ENCODE results near the gene PDZK1IP1. TPM values are rescaled to one million over a fixed set of nuclear protein-coding genes. Genes with fewer than 3 reads are reported as not detected.
A peak's percentile ranks its signal among the peaks of the same experiment; 100 is the strongest.

The PDZK1IP1 gene, protein sequence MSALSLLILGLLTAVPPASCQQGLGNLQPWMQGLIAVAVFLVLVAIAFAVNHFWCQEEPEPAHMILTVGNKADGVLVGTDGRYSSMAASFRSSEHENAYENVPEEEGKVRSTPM
- 10 to 100 TPM in 2 of 3 donors, 1 to 10 TPM in 1; 2.2 to 69.4 (median 42.3) TPM for total RNA-seq

DNA sequence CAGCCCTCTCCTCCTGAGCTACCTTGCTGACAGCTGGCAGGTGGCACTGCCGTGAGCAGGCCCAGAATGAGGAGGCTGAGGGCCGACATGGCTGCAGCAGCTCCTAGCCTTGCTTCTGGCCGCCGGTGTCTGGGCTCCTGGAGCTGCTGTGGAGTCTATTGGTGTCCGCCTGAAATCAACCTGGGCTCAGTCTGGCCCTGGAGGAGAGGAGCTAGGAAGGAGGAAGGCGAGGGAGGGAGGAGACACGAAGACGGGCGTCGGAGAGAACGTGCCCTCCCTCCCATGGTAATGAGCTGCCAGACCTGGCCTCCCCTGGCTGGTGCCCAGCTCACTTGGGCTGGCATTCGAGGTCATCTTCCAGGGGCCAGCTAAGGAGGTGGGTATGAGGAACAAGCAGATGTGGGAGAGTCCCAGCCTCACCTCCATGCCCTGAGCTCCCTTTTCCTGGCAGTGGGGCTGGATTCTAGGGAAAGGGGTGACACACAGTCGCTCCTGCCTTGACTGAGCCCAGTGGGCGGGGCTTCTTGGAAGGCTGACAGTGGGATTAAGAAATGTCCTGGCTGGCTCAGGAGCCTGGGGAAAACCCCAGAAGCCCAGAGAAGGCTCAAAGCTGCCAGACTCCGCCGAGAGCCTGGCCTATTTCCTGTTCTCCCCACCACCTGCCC lies at the start of gene PDZK1IP1:
Gene PDZK1IP1, minus strand, starts transcription at position 193 of the 665 bp plus-strand sequence. Its CDS starts 104 bp downstream, at position 89.
- peak within 1 kb of the TSS in 2 of 3 donors; percentile 35 to 54 for H3K4me3 ChIP-seq
- peak within 1 kb of the TSS; percentile 83 to 88 for H3K27ac ChIP-seq
- intact Hi-C loops (cut with DNase I; ENCODE audit: low total_unique reads) = loop anchor here (10.0 kb wide), 2 partner anchors 55 to 525 kb away; no protein-coding TSS in a partner anchor
- H3K27me3 ChIP-seq = no peaks in the 10 kb centered on the region
- TF ChIP-seq POLR2A (IDR thresholded peaks at IDR 0.05) (no peak), POLR2AphosphoS5 (IDR thresholded peaks at IDR 0.05) (peak; percentile 18 to 65 (median 24))
- no peaks in the 10 kb centered on the region for H3K9me3 ChIP-seq
- H3K36me3 ChIP-seq = no peaks in the 10 kb centered on the region
- H3K4me1 ChIP-seq = peaks cover 7% of the 10 kb centered on the region in 2 donors
- DNase-seq (ENCODE audit: low spot score in 2 of 2) = peak; percentile 82 to 94

DNA sequence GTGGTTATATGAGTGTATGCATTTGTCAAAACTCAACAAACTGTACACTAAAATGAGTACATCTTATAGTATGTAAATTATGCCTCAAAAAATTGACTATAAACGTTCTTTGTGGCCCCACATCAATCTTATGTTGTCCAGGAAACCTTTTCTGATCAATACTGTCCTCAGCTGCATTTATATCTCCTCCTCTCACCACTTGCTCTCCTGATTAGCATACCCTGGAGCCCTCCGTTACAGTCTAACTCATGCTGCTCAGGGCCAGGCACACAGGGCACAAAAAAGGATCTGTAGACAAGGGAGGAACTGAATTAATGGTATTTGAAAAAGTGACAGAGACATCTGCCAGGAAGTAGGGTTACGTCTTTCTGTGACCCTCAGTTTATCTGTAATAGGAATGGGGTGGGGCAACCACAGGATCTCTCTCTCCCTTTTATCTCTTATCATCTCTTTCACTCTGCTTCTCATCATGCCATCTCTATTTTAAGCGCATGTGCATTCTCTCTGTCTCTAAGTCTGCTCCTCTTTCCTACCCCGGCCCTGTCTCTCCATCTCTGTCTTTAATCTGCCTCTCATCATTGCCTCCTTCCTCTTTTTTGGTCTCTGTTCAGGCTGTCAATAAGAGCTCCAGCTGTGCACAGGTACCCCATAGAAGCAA lies 49.2 kb upstream of the PDZK1IP1 start:
- peaks cover 0 to 20% of the 10 kb centered on the region in 2 donors for H3K27me3 ChIP-seq

DNA sequence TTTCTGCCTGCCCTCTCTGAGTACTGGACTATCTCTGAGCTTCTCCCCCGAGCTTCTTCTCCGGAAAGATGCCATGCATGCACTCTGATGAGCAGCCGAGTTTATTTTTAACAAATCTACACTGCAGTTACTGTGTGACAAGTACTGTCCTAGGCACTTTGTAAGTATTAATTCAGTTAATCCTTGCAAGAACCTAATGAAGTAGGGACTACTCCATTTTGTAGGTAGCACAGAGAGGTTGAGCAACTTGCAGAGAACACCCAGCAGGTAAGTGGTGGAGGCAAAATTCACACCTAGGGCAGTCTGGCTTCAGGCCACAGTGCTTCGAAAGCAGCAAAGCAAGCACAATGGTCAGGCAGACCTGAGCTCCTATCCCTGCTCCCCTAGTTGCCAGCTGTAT lies 46.0 kb upstream of the PDZK1IP1 start:
- Histone ChIP-seq H3K4me3 (no peak overlapping the region), H3K27ac (peak overlapping the region in 1 of 2 donors; percentile 19), H3K9me3 (no peaks in the 10 kb centered on the region), H3K36me3 (no peaks in the 10 kb centered on the region), H3K4me1 (peaks cover 0 to 7% of the 10 kb centered on the region in 2 donors), H3K27me3 (peaks cover 6 to 28% of the 10 kb centered on the region in 2 donors)
- DNase-seq (ENCODE audit: low spot score in 2 of 2) = no peak
- TF ChIP-seq, protein P1, sequence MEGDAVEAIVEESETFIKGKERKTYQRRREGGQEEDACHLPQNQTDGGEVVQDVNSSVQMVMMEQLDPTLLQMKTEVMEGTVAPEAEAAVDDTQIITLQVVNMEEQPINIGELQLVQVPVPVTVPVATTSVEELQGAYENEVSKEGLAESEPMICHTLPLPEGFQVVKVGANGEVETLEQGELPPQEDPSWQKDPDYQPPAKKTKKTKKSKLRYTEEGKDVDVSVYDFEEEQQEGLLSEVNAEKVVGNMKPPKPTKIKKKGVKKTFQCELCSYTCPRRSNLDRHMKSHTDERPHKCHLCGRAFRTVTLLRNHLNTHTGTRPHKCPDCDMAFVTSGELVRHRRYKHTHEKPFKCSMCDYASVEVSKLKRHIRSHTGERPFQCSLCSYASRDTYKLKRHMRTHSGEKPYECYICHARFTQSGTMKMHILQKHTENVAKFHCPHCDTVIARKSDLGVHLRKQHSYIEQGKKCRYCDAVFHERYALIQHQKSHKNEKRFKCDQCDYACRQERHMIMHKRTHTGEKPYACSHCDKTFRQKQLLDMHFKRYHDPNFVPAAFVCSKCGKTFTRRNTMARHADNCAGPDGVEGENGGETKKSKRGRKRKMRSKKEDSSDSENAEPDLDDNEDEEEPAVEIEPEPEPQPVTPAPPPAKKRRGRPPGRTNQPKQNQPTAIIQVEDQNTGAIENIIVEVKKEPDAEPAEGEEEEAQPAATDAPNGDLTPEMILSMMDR (IDR thresholded peaks at IDR 0.05) = no peak
- no peak for TF ChIP-seq POLR2AphosphoS5 (IDR thresholded peaks at IDR 0.05)
- no peak for TF ChIP-seq POLR2A (IDR thresholded peaks at IDR 0.05)
- intact Hi-C loops (cut with DNase I; ENCODE audit: low total_unique reads) = no loop called here

More for the DNA sequence above, 49.2 kb upstream of the PDZK1IP1 start:
- Histone ChIP-seq H3K4me1 (no peaks in the 10 kb centered on the region), H3K27ac (no peak overlapping the region), H3K36me3 (no peaks in the 10 kb centered on the region), H3K4me3 (no peak overlapping the region), H3K9me3 (no peaks in the 10 kb centered on the region)
- DNase-seq (ENCODE audit: low spot score in 2 of 2) = no peak
- intact Hi-C loops (cut with DNase I; ENCODE audit: low total_unique reads) = no loop called here
- TF ChIP-seq POLR2AphosphoS5 (IDR thresholded peaks at IDR 0.05) = no peak
- TF ChIP-seq POLR2A (IDR thresholded peaks at IDR 0.05) = no peak
- TF ChIP-seq, protein P1 (IDR thresholded peaks at IDR 0.05) = no peak

DNA sequence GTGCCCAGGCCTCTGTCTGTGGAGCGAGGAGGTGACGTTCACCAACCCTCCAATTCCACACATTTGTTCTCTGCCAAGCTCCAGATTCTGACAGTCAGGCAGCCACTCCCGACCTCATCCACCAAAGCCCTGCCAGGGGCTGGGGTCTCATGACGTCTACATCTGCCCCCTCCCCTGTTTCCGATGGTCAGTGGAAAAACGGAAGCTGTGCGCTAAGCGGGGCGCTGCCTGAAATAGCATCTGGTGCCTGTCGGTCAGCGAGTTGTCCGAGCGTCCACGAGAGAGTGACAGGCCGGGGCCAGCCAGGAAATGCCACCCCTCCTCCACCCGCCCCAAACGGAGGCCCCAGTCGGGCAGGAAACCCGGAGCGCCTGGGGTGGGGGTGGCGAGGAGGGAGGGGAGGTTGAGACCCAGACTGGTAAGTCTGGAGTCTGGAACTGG lies 45.4 kb upstream of the PDZK1IP1 start:
- TF ChIP-seq, protein P1 (IDR thresholded peaks at IDR 0.05) = no peak
- TF ChIP-seq POLR2A (IDR thresholded peaks at IDR 0.05) (no peak), POLR2AphosphoS5 (IDR thresholded peaks at IDR 0.05) (no peak)
- Histone ChIP-seq H3K4me1 (peaks cover 0 to 7% of the 10 kb centered on the region in 2 donors), H3K9me3 (no peaks in the 10 kb centered on the region), H3K4me3 (peak overlapping the region in 1 of 3 donors; percentile 5), H3K27ac (peak overlapping the region in 1 of 2 donors; percentile 19), H3K27me3 (peaks cover 6 to 33% of the 10 kb centered on the region in 2 donors), H3K36me3 (no peaks in the 10 kb centered on the region)
- intact Hi-C loops (cut with DNase I; ENCODE audit: low total_unique reads) = no loop called here
- DNase-seq (ENCODE audit: low spot score in 2 of 2) = no peak

DNA sequence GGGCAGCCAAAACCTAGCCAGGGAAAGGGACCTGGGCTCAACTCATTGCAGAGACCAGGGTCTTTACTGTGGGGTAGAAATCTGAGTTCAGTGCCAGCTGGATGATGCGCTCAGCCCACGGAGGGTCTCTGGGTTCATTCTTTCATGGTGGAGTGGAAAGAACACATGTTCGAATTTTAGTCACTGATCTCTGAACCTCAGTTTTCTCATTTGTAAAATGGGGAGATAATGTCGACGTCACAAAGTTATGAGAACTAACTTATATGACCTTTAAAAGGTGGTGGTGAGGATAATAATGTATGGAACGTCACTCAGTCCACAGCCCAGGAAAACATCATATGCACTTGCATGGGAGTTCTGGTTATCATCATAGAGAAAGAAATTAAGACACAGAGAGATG lies 43.4 kb upstream of the PDZK1IP1 start:
- intact Hi-C loops (cut with DNase I; ENCODE audit: low total_unique reads) = no loop called here
- H3K27me3 ChIP-seq = peaks cover 6 to 54% of the 10 kb centered on the region in 2 donors
- TF ChIP-seq POLR2A (IDR thresholded peaks at IDR 0.05) = no peak
- TF ChIP-seq, protein P1 (IDR thresholded peaks at IDR 0.05) = no peak
- no peak for TF ChIP-seq POLR2AphosphoS5 (IDR thresholded peaks at IDR 0.05)

More for the DNA sequence above, 43.4 kb upstream of the PDZK1IP1 start:
- Histone ChIP-seq H3K27ac (no peak overlapping the region), H3K9me3 (no peaks in the 10 kb centered on the region), H3K4me3 (no peak overlapping the region), H3K36me3 (no peaks in the 10 kb centered on the region), H3K4me1 (peaks cover 0 to 7% of the 10 kb centered on the region in 2 donors)
- no peak for DNase-seq (ENCODE audit: low spot score in 2 of 2)
